Fibroblast of pulmonary artery (primary cell): Measurements from ENCODE around the gene IFNGR1.

Source experiments
- DNase-seq: peaks from one replicate; pipeline ENCODE4 v3.0.0-alpha.2; 2010; ENCODE audit warnings: low read depth
- H3K4me3 ChIP-seq: replicated peaks from 2 replicates; pipeline ENCODE4 v1.5.1; 2011; ENCODE audit warnings: low read depth, mild to moderate bottlenecking, control low read depth, low read length, moderate library complexity
- TF ChIP-seq, protein P1 (sequence below): IDR thresholded peaks from 2 replicates; pipeline ENCODE4 v1.5.1; 2011; ENCODE audit warnings: mild to moderate bottlenecking, control low read depth, low read length, inconsistent platforms; ENCODE audit errors: missing control alignments

IFNGR1 gene

DNA sequence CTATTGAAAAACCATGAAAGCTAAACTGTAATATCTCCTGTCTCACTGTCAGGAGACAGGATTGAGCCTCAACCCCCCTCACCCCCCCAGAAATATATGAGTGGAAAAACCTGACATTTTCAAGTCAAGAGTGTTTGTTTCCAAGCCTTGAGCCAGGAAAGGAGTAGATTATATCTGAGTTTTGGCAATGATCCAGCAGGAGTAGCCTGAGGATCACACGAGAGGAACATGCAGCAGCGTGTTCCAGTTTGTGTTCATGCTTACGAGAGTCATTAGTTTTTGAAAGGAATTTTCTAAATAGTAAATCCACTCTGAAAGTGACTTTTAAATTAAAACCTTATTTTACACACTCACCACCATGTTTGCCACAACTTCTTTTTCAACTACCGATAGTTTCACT is 61.6 kb downstream of the IFNGR1 start:
- no peak overlapping the region for H3K4me3 ChIP-seq
- DNase-seq = peak; percentile 23

DNA sequence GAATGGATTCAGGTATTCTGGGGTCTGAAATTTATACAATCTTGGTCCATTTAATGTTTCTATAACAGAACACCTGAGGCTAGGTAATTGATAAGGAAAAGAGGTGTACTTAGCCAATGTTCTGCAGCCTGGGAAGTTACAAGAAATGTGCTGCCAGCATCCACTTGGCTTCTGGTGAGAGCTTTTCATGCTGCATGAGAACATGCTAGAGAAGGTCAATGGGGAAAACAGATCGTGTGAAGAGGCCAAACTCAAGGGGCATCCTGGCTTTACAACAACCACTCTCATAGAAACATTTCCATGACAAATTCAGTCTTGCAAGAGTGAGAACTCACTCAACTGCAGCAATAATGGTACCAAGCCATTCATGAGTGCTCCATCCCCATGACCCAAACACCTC is 62.5 kb downstream of the IFNGR1 start:
- no peak overlapping the region for H3K4me3 ChIP-seq
- DNase-seq = no peak
- TF ChIP-seq, protein P1, sequence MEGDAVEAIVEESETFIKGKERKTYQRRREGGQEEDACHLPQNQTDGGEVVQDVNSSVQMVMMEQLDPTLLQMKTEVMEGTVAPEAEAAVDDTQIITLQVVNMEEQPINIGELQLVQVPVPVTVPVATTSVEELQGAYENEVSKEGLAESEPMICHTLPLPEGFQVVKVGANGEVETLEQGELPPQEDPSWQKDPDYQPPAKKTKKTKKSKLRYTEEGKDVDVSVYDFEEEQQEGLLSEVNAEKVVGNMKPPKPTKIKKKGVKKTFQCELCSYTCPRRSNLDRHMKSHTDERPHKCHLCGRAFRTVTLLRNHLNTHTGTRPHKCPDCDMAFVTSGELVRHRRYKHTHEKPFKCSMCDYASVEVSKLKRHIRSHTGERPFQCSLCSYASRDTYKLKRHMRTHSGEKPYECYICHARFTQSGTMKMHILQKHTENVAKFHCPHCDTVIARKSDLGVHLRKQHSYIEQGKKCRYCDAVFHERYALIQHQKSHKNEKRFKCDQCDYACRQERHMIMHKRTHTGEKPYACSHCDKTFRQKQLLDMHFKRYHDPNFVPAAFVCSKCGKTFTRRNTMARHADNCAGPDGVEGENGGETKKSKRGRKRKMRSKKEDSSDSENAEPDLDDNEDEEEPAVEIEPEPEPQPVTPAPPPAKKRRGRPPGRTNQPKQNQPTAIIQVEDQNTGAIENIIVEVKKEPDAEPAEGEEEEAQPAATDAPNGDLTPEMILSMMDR = no peak

More for the DNA sequence above, 61.6 kb downstream of the IFNGR1 start:
- TF ChIP-seq, protein P1 = no peak

DNA sequence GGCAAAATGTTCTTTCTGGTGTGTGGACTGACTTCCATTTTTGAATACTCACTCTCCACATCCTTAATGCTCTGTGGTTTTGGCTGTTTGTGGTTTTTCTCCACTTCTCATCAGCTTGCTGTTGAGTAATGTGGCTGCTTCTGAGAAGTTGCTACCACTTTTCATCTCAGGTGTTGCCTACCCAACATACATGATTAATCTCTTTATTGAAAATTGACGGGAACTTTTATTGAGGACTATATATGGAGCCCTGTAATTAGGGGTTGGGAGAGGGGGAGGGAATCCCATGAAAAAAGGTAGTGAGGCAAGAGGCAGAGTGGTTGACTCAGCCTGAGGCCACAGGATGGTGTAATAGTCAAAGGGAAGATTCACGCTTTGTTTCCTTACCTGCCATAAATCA is 63.4 kb downstream of the IFNGR1 start:
- TF ChIP-seq, protein P1 = no peak
- peak; percentile 14 for DNase-seq
- no peak overlapping the region for H3K4me3 ChIP-seq

DNA sequence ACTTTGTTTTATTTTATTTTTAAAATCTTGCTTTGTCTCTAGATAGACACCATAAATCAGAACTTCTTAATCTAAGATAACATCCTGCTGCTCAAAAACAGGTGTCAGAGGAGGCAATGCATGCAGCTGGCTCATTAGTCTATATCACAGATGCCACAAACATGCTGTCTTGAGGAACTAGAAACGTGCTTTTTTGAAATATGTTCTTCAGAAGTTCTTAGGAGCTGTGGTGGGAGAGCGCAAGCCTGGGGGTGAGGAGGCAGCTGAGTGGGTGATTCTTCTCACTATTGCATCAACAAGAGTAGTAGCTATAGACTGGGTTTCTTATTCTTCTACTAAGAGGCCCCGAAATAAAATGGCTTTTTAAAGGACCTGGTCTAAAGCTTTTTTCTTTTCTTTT is 69.1 kb downstream of the IFNGR1 start:
- DNase-seq = no peak

DNA sequence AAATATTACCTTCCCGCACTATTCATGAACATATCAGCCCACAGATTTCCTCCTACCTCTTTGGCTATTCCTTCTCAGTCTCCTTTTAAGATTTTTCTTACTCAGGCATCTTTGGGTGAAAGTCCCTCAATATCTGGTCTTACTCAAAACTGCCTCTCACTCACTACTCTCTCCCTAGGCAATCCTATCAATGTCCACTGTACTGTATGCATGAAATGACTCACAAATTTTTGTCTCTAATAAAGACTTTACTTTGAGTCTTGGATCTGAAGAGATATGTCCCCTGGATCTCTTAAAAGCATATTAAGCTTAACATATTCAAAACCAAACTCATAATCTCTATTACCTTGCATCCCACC is 70.2 kb downstream of the IFNGR1 start:
- H3K4me3 ChIP-seq = no peak overlapping the region
- no peak for DNase-seq
- TF ChIP-seq, protein P1 = no peak

More for the DNA sequence above, 69.1 kb downstream of the IFNGR1 start:
- no peak overlapping the region for H3K4me3 ChIP-seq
- TF ChIP-seq, protein P1 = no peak

DNA sequence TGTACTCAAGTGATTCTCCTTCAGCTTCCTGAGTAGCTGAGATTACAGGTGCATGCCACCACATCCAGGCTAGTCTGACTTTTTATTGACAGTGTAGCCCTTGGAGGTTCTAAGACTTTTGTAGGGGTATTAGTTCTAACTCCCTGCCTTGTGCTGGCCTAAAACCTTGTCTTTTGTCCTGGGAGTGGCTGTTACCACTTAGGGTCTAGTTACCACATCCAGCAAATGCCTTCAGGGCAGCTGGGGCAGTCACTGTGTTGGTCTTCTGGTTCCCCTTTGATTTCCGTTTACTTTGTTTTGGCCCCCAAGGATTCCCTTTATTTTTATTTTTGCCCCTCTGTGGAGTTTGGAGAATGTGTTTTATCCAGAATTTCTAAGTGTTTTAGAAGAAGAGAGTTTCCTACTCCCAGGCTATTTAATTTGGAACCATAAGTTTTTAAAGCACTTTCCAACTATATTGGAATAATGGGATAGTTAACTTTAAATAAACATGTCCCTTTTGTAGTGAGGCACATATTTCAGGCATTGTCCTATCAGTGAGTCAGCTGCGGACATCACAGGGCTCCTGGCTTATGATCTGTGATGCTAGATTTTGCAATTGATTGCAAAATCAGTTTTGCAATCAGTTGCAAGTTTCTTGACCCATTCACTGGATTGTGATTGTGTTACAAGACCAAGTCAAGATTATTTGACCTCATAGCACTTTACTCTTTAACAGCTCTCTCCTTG is 70.7 kb downstream of the IFNGR1 start:
- DNase-seq = peak; percentile 48
- H3K4me3 ChIP-seq = no peak overlapping the region
- TF ChIP-seq, protein P1 = no peak
